Measurements from ENCODE around the gene CYP24A1. TPM values are rescaled to one million over a fixed set of nuclear protein-coding genes. Genes with fewer than 3 reads are reported as not detected.

CYP24A1 gene
- total and polyA plus RNA-seq, 2 donors (not counting 1 experiment from before 2014, with no cell fraction given): not detected

DNA sequence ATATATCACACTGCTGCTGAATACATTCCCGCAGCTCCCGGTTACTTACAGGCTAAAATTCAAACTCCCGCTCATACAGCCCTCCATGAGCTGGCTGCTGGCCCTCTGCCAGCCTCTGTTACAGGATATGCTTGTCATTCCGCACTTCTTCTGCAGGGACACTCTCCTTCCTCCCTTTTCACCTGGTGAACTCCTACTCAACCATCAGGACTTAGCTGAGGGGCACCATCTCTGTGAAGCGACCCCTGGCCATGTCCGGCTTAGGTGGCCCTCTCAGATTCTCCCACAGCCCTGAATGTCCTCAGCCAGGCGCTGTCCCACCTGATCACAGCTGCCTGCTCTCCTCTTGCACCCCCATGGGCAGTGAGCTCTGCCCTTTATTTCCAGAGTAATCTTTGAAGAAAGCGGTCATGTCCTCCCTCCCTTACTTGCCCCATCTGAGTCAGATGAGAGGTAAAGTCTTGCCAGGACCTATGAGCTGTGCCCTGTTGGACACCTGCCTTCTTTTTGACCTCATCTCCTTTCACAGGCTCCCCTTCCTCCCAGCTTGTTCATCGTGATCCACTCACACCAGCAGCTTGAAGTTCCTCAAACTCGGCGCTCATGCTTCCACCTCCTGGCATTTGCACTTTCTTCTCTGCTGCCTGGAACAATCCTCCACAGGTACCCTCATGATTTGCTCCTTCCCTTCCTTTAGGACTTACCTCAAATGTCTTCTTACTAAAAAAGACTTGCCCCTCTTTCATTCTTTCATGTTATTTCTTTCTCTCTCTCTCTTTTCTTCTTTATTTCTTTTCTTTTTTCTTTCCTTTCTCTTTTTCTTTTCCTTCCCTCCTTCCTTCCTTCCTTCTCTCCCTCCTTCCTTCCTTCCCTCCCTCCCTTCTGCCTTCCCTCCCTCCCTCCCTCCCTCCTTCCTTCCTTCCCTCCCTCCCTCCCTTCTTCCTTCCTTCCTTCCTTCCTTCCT is 5.6 kb downstream of the CYP24A1 start:
- Histone ChIP-seq H4K20me1 (ENCODE audit: control insufficient read depth, insufficient read depth, low read length, poor library complexity, severe bottlenecking) (no peaks in the 10 kb centered on the region), H3K36me3 (replicated peaks in 1 of 2; ENCODE audit: control extremely low read depth in 1 of 2, control insufficient read depth in 1 of 2, extremely low read depth in 1 of 2, insufficient read depth in 2 of 2, low read length in 1 of 2) (no peaks in the 10 kb centered on the region), H2AFZ (ENCODE audit: insufficient read depth, low read depth, low read length, poor library complexity, severe bottlenecking) (no peak overlapping the region), H3K4me2 (replicated peaks; ENCODE audit: low read depth, low read length, poor library complexity, severe bottlenecking) (no peak overlapping the region), H3K9ac (ENCODE audit: low read length) (no peak overlapping the region), H3K9me3 (ENCODE audit: control extremely low read depth in 1 of 3, control insufficient read depth in 2 of 3, insufficient read depth in 1 of 3, low read length in 2 of 3) (peaks cover 0 to 4% (median 0%) of the 10 kb centered on the region in 3 donors), H3K27ac (ENCODE audit: low read length in 2 of 2) (no peak overlapping the region), H3K4me3 (ENCODE audit: control extremely low read depth in 1 of 5, extremely low read depth in 1 of 5, insufficient read depth in 1 of 5, low read depth in 2 of 5, low read length in 4 of 5) (no peak overlapping the region), H3K27me3 (replicated peaks in 1 of 4; ENCODE audit: control extremely low read depth in 1 of 4, control insufficient read depth in 3 of 4, insufficient read depth in 4 of 4, low read length in 3 of 4) (peaks cover 0 to 26% (median 15%) of the 10 kb centered on the region in 4 experiments), H3K79me2 (ENCODE audit: control insufficient read depth, insufficient read depth, low read length) (no peaks in the 10 kb centered on the region), H3K4me1 (ENCODE audit: control insufficient read depth in 2 of 2, insufficient read depth in 2 of 2, low read length in 2 of 2) (no peaks in the 10 kb centered on the region)
- ChIA-PET POLR2A (no interaction called here), CTCF (no interaction called here)
- H3K27ac Mint-ChIP-seq: no peak overlapping the region
- peaks cover 4% of the 10 kb centered on the region for H3K4me1 Mint-ChIP-seq
- no peaks in the 10 kb centered on the region for H3K9me3 Mint-ChIP-seq (ENCODE audit: insufficient read depth)
- intact Hi-C loops (cut with micrococcal nuclease): no loop called here
- TF ChIP-seq, protein P1, sequence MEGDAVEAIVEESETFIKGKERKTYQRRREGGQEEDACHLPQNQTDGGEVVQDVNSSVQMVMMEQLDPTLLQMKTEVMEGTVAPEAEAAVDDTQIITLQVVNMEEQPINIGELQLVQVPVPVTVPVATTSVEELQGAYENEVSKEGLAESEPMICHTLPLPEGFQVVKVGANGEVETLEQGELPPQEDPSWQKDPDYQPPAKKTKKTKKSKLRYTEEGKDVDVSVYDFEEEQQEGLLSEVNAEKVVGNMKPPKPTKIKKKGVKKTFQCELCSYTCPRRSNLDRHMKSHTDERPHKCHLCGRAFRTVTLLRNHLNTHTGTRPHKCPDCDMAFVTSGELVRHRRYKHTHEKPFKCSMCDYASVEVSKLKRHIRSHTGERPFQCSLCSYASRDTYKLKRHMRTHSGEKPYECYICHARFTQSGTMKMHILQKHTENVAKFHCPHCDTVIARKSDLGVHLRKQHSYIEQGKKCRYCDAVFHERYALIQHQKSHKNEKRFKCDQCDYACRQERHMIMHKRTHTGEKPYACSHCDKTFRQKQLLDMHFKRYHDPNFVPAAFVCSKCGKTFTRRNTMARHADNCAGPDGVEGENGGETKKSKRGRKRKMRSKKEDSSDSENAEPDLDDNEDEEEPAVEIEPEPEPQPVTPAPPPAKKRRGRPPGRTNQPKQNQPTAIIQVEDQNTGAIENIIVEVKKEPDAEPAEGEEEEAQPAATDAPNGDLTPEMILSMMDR (IDR thresholded peaks at IDR 0.05): no peak
- no peak for TF ChIP-seq EZH2 (IDR thresholded peaks at IDR 0.05; ENCODE audit: borderline replicate concordance, insufficient read depth, low read depth, low read length, poor library complexity, severe bottlenecking)
- peaks cover 65% of the 10 kb centered on the region for H3K27me3 Mint-ChIP-seq
- H3K4me3 Mint-ChIP-seq: no peak overlapping the region
- 63% methylated on average over 11 of the region's 11 CpGs for WGBS (ENCODE audit: insufficient coverage)
- DNase-seq (no peak), ATAC-seq (ENCODE audit: low read depth) (no peak)

All from B cell (primary cell).